DND-41 (cell line): ENCODE results near the gene RARS2.

Experiments
- EZH2 ChIP-seq: IDR thresholded peaks from 3 replicates; pipeline ENCODE4 v1.6.1; 2012; ENCODE audit warnings: borderline replicate concordance, low read depth, mild to moderate bottlenecking, moderate library complexity, low read length, inconsistent platforms; ENCODE audit not compliant: severe bottlenecking
- TF ChIP-seq, protein P1 (sequence below): IDR thresholded peaks from 2 replicates; pipeline ENCODE4 v1.5.1; 2012; ENCODE audit warnings: borderline replicate concordance, low read length, moderate library complexity, mild to moderate bottlenecking; ENCODE audit not compliant: poor library complexity, severe bottlenecking; ENCODE audit errors: extremely low read depth

DNA sequence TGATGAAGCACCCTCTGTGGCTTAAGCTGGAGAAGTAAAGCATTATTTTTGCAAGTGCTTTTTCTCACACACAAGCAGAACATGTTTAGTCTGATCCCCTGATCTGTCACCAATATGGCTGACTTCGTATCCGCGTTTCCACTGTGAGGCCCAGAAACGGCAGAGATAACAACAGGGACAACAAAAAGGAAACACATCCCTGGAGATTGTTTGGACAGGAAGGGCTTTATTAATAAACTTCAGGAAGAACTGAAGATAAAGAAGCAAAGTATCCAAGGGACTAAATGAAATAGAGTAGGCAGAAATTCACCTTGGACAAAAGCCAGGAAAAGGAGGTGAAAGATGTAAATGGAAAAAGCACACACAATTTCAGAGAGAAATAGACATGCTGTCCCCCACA is 49.2 kb downstream of the RARS2 start:
- TF ChIP-seq, protein P1, sequence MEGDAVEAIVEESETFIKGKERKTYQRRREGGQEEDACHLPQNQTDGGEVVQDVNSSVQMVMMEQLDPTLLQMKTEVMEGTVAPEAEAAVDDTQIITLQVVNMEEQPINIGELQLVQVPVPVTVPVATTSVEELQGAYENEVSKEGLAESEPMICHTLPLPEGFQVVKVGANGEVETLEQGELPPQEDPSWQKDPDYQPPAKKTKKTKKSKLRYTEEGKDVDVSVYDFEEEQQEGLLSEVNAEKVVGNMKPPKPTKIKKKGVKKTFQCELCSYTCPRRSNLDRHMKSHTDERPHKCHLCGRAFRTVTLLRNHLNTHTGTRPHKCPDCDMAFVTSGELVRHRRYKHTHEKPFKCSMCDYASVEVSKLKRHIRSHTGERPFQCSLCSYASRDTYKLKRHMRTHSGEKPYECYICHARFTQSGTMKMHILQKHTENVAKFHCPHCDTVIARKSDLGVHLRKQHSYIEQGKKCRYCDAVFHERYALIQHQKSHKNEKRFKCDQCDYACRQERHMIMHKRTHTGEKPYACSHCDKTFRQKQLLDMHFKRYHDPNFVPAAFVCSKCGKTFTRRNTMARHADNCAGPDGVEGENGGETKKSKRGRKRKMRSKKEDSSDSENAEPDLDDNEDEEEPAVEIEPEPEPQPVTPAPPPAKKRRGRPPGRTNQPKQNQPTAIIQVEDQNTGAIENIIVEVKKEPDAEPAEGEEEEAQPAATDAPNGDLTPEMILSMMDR = no peak
- no peak for TF ChIP-seq EZH2
